HG02943 (cell line): ENCODE data around the gene GATAD2B.
"Not testable (repeated sequence)": the region's sequence is repeated elsewhere in the genome, so short reads cannot be mapped to it uniquely, and the experiment has no call there.

Source experiments
- ATAC-seq: cut with Tn5 transposase; IDR thresholded peaks from one replicate; pipeline ENCODE4 v1.9.1; 2021; ENCODE audit warnings: mild to moderate bottlenecking, low read depth, moderate library complexity; ENCODE audit not compliant: unreplicated experiment

The GATAD2B gene

DNA sequence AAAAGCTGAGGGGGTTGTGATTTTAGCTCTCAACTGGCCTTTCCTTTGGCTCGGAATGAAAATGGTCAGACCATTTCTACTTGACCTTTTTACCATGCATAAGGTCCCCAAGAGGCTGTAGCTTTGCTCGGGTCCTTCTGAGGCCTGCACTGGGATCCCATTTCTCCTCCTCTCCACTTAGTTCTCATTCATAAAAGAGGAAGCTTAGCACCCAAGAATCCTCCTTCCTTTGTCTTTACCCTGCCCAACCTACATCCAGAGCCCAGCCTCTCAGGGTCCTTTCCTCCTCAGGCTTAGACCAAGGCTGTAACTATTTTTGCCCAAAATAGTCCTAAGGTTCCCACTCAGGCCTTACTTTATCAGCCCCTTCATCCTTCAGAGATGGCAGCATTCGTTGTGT, 153.6 kb downstream of the GATAD2B start:
- no peak for ATAC-seq

DNA sequence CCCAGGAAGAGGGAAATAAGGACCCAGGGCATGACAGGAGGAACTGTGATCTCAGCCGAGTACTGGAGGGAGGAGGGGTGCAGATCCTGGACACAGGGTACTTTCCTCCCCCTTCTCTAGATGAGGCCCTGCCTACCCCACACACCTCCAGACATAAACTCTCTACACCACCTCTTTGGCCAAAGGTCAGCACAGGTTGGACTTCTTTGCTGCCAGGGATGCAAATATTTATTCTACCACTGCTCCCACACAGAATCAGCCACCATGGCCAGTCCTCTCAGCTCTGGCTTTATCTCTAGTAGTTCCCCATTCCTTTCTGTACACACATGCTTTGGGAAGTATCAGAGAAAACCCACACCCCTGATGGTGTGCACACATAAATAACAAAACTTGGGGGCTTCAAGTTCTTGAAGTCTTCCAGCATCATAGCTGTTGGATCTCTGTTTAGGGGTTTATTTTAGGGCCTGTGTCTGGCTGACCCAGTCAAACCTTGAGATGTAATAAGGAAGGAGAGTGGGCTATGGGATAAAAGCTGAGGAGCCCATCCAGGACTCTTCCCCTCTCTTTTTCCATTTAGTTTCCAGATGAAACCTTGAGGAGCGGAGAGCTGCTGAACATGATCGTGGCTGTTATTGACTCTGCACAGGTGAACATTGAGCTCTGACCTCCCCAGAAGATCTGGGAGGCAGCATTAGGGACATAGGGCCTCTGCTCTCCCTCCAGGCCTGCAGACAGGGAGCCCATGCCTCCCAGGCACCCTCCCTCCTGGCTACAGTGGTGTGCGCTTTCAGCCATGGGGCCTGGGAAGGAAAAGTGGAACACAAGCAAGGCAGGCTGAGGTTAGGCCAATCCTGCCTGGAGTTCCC, 154.2 kb downstream of the GATAD2B start:
- no peak for ATAC-seq

DNA sequence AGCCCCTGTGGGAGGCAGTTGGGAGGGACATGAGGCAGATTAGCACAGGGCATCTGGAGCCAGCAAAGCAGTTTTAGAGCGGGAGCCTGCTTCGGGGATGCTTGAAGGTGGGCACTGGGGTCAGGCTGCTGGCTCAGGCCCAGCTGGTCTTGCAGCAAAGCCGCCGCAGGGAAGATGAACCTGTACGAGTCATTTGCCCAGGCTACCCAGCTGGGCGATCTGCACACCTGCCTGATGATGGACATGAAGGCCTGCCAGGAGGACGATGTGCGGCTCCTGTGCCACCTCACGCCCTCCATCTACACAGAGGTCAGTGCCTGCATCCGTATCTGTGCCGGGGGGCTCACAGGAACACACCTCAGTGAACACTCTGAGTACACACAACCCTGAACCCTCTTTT, 155.3 kb downstream of the GATAD2B start:
- ATAC-seq: no peak

DNA sequence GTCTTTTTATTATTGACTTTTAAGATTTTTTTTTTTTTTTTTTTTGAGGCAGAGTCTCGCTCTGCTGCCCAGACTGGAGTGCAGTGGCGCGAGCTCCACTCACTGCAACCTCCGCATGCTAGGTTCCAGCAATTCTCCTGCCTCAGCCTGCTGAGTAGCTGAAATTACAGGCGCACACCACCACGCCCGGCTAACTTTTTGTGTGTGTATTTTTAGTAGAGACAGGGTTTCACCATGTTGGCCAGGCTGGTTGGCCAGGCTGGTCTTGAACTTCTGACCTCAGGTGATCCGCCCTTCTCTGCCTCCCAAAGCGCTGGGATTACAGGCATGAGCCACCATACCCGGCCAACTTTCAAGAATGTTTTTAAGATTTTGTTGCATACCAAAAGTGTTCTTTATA, 156.1 kb downstream of the GATAD2B start:
- ATAC-seq: not testable (repeated sequence)

DNA sequence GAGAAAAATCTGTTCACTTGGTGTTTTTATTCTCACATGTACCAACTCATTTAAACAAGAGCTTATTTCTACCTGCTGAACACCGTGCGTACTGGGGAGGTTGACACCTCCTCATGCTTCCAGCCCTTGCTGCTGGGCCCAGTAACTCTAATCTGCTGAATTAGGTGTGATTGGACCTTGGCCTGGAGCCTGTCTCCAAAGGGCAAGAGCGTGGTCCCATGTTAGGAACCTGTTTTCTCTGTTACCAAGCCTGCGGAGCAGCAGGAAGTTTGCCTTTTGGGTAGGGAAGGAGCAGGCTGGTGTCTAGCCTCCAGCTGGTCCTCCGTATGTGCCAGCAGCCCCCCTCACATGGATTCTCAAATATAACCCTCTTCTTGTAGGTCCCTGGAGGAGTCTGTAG, 158.5 kb downstream of the GATAD2B start:
- no peak for ATAC-seq

DNA sequence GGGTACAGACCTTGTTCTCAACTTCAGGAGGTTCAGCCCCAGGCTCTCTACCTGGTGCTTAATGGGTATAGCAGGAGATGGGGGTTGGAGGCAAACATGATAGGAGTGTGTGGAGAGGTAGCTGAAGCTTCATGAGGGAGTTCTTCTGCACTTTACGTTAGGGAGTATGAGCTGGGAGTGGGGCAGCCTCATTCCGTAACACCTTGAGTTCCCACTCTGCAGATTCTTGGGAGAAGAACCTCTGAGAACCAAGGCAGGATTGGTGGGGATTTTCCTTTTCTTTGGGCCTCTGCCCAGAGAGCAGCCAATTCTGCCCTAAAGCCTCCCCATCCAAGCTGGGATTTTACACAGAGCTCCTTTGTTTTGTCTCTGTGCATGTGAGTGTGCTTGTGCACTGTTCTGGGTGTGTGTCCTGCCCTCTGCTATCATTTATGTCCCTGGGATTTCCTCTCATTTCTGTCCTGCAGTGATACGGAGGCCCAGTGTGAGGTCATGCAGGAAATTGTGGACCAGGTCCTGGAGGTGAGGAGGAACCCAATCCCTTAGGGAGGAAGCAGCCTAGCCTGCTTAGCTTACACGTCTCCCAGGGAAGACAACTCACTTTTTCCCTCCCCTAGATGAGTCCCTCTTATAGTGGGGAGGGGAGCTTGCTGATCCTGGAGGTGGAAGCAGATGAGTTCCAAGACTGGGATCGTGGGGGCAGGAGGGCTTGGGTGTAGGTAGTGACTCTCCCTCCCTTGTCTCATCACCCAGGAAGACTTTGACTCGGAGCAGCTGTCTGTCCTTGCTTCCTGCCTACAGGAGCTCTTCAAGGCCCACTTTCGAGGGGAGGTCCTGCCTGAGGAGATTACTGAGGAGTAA, 159.2 kb downstream of the GATAD2B start:
- no peak for ATAC-seq

DNA sequence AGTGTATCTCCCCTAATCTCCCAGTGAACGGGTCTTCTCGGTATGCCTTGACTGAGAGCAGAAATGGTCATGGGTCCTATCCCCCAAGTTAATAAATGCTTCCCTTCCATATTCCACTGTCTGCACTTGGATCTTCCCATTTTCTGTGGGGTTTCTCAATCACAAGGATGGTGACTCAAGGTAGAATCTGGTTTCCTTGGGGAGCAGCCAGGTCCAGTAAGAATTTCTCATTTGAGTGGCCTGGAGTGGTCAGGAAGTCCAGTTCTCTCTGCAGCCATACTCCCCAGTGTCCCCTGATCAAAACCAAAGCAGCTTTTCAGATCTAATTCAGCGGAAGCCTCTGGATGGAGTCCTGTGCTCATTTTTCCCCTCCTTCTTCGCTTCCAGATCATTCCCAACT, 162.3 kb downstream of the GATAD2B start:
- no peak for ATAC-seq
